HG03442 (cell line): ENCODE data around the gene CSNK2A1.
A peak's percentile ranks its signal among the peaks of the same experiment; 100 is the strongest.
"Not testable (repeated sequence)": the region's sequence is repeated elsewhere in the genome, so short reads cannot be mapped to it uniquely, and the experiment has no call there.

Experiments
- ATAC-seq: cut with Tn5 transposase; IDR thresholded peaks from one replicate; pipeline ENCODE4 v1.9.1; 2021; ENCODE audit warnings: mild to moderate bottlenecking, moderate library complexity; ENCODE audit not compliant: unreplicated experiment

Gene CSNK2A1

DNA sequence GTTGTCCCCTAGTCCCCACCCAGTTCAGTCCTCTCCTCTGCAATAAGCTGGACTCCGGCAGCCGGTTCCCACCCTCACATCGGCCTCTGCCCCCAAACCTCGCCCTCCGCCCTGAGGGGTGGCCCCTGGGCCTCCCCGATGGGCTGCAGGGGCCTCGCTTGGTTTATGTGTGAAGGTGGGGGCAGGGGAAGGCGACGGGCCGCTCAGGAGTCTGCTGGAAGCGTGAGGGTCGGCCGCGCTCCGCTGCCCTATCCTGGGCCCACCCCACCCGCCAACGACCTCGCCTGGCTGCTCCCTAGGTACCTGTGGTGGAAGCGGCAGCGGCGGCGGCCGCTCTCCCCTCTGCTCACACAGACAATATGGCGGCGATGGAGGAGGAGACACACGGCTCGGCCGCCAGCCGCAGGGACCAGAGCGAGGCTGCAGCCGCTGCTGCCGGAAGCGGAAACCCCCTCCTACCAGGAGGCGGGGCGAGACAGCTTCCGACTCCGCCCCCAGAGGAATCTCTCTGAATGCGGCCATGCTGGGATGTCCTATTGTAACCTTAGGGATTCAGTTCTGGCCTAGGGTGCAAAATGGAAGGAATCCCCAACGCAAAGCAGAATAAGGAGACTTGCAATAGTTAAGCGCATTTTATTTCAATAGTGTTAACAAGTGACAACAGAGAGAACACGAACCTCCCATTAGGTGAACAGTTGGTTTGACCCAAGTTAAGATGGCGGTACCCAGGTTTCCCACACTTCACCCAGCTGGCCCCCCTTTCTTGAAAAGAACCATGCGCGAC lies at the start of gene CSNK2A1:
CSNK2A1 (minus strand) TSS at position 422 of the 784 bp plus-strand sequence. CDS start 35,239 bp downstream, outside the sequence.
- peak; percentile 91 for ATAC-seq

GRCh38 chr20:592506-592905 lies 48.9 kb upstream of the CSNK2A1 start:
- no peak for ATAC-seq

- ATAC-seq, result no peak
Observed at GRCh38 chr20:591941-592340, 48.4 kb upstream of the CSNK2A1 start.

- ATAC-seq, result peak; percentile 77
Observed at GRCh38 chr20:588932-589672, 45.5 kb upstream of the CSNK2A1 start.

GRCh38 chr20:588476-588875 lies 44.9 kb upstream of the CSNK2A1 start:
- ATAC-seq, result no peak

- no peak for ATAC-seq
Observed at GRCh38 chr20:584971-585301, 41.3 kb upstream of the CSNK2A1 start.

- ATAC-seq, result no peak
Observed at GRCh38 chr20:584161-584970, 40.8 kb upstream of the CSNK2A1 start.

DNA sequence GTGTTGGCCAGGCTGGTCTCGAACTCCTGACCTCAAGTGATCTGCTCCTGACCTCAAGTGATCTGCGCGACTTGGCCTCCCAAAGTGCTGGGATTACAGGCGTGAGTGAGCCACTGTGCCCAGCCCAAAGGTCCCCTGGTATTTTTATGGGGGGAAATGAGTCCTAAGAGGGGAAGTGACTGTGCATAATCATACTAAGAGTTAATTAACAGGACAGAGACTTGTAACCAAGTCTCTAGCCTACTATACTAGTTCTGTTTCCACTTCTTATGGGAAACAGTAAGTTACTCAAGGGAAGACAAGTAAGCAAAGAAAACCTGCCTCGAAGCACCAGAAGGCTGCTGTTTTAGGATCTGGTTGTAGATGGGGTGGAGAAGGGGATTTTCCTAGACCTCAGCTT lies 38.6 kb upstream of the CSNK2A1 start:
- no peak for ATAC-seq

GRCh38 chr20:578940-579690 lies 35.5 kb upstream of the CSNK2A1 start:
- ATAC-seq, result not testable (repeated sequence)

DNA sequence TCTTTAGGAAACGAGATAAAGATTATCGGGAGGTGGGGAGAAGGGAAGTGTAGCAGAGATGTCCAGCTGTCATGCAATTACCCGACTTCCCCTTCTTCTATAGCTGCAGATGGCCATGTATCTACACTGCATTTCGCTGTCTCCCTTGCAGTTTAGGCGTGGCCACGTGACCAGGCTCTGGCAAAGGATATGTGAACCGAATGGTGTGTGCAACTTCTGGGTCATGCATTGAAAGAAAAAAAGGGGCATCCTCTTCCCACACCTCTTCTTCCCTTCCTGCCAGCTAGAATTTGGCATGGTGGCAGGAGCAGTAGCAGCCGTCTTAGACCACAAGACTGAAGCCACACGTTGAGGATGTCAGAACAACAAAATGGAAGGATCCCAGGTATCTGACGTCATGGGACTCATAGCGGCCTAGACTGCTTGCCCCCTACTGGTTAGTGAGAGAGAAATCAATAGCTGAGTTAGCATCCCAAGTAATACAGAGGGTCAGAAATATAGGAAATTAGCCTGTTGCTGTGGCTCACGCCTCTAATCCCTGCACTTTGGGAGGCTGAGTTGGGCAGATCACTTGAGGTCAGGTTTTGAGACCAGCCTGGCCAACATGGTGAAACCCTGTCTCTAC lies 33.7 kb upstream of the CSNK2A1 start:
- no peak for ATAC-seq

DNA sequence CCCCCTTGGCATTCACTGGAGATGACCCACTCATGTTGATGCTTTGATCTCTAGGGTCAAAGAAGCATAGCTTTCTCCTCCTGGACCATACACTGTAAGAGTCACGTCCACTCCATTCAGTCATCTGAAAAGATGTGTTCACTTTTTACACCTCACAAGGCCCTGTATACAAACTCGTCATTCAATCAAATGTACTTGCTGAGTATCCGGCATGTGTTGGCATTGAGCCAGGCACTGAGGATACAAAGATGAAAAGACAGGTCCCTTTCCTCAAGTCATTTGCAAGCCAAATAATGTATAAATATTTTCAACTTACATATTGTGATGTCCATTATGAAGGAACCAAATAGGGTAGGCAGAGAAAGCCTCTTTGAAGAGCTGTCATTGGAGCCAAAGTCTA lies 32.6 kb upstream of the CSNK2A1 start:
- ATAC-seq, result no peak

GRCh38 chr20:575230-575629 lies 31.6 kb upstream of the CSNK2A1 start:
- ATAC-seq, result no peak

DNA sequence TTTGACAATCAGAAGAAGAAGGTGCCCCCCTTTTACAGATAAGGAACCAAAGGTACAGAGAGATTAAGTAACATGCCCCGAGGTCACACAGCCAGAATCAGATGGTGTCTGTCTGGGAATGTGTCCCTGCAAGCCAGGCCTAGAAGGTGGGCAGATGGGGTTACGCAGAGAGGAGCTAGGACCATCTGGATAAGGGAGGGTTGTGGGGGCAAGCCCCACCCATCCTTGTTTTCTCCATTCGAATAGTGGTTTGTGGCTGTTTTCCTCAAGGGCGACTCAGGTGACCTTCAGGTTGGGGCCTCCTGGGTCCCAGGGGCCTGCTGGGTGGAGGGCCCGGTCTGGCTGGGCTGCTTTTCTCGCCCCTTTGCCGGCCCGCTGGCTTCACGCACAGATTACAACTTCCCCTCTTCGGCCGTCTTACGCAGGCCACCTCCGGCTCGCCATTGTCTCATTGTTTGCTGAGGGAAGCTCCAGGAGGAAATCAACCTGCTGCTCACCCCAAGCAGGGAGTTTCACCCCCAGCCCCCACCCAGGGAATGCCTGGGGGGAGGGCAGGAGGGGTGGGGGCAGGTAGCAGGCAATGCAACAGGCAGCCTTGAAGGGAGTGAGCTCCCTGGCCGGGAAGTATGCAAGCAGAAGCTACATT lies 30.8 kb upstream of the CSNK2A1 start:
- ATAC-seq, result no peak

GRCh38 chr20:573414-574296 lies 30.1 kb upstream of the CSNK2A1 start:
- no peak for ATAC-seq

DNA sequence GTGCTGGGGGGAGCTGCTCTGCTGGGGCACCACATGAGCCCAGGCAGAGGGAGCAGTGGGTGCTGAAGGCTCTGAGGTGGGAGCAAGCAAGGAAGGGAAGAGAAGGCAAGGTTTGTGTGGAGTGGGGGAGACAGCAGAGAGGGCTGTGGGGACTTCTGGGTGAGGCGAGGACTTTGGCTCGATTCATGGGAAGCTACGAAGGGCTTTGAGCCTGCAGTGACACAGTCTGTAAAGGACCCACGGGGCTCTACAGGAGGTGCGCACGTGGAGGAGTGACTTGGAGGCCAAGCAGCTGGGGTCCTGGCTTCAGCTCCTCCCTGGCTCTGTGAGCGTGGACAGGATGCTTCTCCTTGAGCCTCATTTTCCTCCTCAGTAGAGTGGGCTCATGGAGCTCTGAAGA lies 29.1 kb upstream of the CSNK2A1 start:
- ATAC-seq, result no peak

- ATAC-seq, result no peak
Observed at GRCh38 chr20:571754-572441, 28.3 kb upstream of the CSNK2A1 start.

- no peak for ATAC-seq
Observed at GRCh38 chr20:568673-569415, 25.3 kb upstream of the CSNK2A1 start.
